Adrenal gland (tissue), 5 donors: ENCODE data around the gene DLK1.

Source experiments
- POLR2A ChIP-seq, 2 donors: fragments of 450-650 bp; IDR thresholded peaks; one replicate each; pipeline ENCODE4 v1.6.1; 2017; ENCODE audit warnings: antibody characterized with exemption in 2 of 2, mild to moderate bottlenecking in 2 of 2, moderate library complexity in 1 of 2
- TF ChIP-seq, protein P1 (sequence below), 6 experiments: fragments of 450-650 bp in 4 of 6; fragments of 200-600 bp in 2 of 6; sonication (generic) in 1 of 6; IDR thresholded peaks; 1 replicate in 5 of 6; 2 replicates in 1 of 6; pipeline versions ENCODE4 v1.5.1 to v1.8.0; 2016 to 2021; ENCODE audit warnings: antibody characterized with exemption in 6 of 6, mild to moderate bottlenecking in 2 of 6, moderate library complexity in 1 of 6
- donor health status: DM: no; HTN: no; CAD: no.

DNA sequence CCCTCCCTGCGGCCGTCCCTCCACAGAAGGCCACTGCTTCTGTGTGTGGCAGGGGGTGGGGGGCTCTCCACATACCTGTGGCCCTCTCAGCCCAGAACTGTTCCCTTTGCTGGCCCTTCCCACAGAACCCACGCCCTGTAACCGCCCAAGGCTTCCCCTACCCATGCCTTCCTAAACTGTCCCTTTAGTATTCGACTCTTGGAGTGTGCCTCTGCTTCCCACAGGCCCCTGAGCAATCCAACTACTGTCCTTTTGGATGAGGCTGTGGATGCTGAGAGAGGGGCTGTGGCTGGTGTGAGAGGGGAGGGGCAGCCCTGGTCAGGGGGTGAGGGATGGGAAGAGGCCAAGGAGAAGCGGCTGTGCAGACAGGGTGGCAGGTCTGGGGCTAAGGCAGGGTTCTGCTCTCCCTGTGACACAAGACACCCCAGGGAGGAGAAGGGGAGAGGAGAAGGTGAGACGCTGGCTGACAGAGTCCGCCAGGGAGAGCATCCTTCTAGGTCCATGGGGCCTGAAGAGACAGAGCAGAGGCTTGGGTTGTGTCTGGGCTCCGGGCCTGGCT, 46.0 kb downstream of the DLK1 start:
- TF ChIP-seq, protein P1, sequence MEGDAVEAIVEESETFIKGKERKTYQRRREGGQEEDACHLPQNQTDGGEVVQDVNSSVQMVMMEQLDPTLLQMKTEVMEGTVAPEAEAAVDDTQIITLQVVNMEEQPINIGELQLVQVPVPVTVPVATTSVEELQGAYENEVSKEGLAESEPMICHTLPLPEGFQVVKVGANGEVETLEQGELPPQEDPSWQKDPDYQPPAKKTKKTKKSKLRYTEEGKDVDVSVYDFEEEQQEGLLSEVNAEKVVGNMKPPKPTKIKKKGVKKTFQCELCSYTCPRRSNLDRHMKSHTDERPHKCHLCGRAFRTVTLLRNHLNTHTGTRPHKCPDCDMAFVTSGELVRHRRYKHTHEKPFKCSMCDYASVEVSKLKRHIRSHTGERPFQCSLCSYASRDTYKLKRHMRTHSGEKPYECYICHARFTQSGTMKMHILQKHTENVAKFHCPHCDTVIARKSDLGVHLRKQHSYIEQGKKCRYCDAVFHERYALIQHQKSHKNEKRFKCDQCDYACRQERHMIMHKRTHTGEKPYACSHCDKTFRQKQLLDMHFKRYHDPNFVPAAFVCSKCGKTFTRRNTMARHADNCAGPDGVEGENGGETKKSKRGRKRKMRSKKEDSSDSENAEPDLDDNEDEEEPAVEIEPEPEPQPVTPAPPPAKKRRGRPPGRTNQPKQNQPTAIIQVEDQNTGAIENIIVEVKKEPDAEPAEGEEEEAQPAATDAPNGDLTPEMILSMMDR (IDR thresholded peaks at IDR 0.05), result no peak
- TF ChIP-seq POLR2A (IDR thresholded peaks at IDR 0.05), result no peak
